ENCODE data around the gene ASTN2.

GRCh38 chr9:116378873-116379272 lies 1036.0 kb downstream of the ASTN2 start:
- no peak for TF ChIP-seq POLR2A (IDR thresholded peaks at IDR 0.05)
- TF ChIP-seq CTCF (IDR thresholded peaks at IDR 0.05), result no peak
